ENCODE data around the gene DGKZ.

Gene DGKZ

DNA sequence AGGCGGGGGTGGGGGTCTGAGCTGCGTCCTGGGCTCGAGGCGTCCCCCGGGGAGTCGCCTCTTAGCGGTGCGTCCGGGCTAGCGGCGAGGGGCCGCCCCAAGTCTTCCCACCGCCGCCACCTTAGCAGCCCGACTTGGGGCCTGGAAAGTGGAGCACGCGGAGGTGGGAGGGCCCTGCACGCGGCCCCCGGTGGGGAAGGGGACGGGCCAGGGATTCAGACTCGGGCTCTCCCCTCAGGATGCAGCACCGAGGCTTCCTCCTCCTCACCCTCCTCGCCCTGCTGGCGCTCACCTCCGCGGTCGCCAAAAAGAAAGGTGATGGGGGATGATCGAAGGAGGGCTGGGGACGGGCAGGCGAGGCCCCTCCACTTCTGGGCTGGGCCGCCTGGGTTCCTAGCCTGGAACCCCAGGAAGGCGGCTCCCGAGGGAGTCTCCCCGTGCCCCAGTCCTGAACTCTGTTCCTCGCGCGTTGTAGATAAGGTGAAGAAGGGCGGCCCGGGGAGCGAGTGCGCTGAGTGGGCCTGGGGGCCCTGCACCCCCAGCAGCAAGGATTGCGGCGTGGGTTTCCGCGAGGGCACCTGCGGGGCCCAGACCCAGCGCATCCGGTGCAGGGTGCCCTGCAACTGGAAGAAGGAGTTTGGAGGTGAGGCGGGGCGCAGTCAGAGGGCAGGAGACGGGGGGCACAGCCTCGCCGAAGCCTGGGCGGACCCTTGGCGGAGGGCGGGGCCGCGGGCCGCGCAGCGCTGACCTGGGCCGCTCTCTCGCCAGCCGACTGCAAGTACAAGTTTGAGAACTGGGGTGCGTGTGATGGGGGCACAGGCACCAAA lies 34.8 kb downstream of the DGKZ start:
- no peak for DNase-seq

DNA sequence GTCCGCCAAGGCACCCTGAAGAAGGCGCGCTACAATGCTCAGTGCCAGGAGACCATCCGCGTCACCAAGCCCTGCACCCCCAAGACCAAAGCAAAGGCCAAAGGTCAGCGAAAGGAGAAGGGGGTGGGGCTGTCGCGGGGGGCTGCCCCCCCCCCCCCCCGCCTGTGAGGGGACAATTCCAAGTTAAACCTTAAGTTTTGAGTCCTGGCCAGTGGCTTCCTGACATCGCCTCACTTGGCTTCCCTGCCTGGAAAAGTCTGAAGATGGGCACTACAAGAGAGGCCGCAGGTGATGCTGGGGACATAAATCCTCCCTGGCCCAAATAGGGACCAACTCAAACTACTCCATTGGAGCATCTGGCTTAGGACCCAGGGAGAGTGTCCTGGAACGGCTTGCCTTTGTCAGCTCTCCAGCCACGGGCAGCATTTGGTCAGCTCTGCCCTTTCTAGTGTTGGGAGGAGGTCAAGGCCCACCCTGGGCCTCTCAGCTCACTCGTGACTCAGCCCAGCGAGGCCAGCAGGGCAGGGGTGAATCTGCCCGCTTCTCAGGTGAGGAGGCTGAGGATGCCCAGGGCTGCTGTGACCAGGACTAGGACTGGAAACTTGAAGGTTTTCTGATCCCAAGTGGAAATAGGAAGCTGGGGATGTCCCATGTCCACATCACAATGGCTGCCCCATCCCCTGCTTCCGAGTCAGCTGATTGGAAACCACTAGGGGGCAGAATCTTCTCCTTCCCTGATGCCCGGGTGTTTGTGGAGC lies 35.6 kb downstream of the DGKZ start:
- DNase-seq = no peak

- DNase-seq = no peak
These were observed 36.1 kb downstream of the DGKZ start for GRCh38 chr11:46383404-46383758.

- no peak for DNase-seq
These were observed 36.9 kb downstream of the DGKZ start for GRCh38 chr11:46383974-46384701.

- DNase-seq = no peak
These were observed 38.1 kb downstream of the DGKZ start for GRCh38 chr11:46385169-46386004.

- no peak for DNase-seq
These were observed 38.8 kb downstream of the DGKZ start for GRCh38 chr11:46386005-46386578.

- no peak for DNase-seq
These were observed 39.4 kb downstream of the DGKZ start for GRCh38 chr11:46386674-46387073.

DNA sequence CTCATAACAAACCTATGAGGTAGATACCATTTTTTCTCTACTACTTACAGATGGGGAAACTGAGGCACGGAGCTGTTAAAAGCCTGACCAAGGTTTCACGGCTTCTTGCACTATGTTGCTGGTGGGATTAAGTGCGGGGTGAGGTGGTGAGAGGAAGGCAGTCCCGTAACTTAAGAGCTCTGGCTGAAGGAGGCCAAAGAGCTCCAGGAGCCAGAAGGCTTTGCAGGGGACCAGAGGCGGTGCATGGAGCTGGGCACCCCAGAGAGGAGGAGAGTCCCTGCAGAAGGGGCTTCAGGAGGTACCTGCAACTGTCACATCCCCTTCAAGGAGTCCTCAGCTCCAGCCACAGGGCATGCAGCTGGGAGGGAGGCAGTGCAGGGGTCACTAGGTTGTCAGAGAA lies 40.2 kb downstream of the DGKZ start:
- no peak for DNase-seq

DNA sequence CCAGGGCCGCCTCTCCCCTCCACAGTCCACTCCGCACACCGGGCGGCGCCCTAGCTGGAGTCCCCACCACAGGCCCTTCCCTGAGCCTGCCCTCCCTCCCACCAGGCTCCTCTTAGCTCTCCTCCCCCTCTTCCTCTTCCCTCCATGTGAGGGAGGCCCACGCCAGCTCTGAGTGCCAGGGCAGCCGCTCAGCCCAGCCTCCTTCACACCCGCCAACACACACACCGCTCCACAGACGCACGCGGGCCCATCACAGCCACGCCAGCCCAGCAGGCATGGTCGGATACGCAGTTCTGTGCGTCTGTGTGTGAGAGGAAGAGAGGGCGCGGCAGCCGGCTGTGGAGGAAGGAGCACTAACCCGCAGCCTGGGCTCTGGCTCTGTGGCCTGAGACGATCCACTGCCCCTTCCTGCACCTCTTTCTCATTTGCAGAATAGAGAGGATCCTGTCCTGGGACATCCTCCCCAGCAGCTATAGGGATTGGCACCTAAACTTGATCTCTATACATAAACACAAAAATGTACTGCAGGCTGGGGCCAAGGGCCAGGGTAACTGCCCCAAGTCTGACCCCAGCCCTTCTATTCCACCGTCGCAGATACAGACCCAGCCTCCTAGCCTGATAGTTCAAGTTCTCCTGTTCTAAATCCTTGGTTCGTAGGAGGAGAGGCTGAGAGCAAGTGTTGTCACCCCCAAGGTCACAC lies 40.8 kb downstream of the DGKZ start:
- peak in 1 of 5 experiments; percentile 30 for DNase-seq

DNA sequence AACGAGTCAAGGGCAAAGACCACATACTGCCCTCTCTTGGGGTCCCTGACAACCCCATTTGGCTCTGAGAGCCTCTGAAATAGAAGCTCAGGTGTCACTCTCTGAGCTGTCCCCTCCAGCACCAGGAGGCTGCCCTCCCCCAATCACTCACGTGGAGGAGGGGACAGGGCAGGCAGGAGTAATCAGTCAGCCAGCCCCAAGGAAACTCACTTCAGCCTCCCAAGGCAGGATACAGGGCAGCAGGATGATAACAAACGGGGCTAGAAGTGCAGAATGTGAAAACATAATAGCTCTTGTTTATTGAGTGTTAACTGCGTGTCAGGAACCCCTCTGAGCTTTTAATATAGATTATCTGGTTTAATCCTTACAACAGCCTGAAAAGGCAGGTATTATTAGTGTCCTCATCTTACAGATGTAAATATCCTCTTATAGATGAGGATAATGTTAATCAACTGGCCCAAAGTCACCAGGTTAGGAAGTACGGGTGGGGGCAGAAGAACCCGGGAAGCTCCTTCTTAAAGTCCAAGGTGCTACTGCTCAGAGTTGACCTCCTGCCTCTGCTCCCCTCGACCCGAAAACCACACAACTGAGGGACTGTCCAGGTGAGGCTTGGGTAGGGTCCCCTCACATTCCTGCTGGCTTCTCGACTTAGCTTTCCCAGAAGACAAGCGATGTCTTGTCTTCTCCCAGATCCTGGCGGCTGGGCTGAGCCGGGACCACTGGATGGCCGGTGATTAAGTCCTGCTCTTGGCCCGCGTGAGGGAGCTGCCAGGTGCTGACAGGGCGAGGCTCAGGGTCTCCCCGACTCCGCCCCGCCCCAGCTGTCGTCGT lies 41.6 kb downstream of the DGKZ start:
- no peak for DNase-seq

DNA sequence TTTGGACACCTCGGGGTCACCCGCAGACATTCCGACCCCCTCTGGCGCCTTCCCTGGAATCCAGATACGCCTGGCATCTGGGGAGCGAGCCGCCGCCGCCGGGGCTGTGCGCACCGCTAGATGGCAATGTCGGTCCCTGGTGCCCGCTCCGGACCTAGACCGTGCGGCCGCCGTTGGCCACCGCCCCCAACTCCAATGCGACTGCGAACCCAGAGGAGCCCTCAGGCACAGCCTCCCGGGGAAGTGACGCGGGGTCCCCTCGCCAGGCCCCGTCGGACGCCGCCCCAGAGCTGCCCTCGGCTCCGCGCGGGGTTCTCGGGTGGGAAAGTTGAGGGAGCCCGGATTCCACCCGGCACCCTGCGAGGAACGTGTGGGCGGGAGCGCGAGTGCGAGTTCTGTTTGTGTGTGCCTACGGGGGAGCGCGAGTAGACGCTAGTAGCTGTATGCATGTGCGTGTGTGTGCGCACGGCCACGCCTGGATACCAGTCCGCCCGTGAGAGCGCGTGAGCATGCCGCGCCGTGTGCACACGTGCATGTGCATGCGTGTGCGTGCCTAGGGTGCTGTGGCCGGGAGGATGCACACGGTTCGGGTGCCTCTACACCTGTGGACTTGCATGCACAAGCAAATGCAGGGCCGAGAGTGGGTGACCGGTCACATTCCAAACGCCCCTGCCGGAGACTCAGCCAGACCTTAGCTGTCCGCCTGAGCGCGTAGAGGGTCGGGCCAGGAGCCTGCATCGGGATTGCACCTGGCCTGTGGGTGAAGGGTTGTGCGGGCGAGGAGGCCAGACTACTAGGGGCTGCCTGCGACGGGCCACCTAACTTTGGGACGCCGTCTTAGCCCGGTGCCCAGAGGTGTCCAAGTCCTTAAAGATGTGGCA lies 42.4 kb downstream of the DGKZ start:
- DNase-seq = peak in 2 of 5 experiments; percentile 21 to 54

DNA sequence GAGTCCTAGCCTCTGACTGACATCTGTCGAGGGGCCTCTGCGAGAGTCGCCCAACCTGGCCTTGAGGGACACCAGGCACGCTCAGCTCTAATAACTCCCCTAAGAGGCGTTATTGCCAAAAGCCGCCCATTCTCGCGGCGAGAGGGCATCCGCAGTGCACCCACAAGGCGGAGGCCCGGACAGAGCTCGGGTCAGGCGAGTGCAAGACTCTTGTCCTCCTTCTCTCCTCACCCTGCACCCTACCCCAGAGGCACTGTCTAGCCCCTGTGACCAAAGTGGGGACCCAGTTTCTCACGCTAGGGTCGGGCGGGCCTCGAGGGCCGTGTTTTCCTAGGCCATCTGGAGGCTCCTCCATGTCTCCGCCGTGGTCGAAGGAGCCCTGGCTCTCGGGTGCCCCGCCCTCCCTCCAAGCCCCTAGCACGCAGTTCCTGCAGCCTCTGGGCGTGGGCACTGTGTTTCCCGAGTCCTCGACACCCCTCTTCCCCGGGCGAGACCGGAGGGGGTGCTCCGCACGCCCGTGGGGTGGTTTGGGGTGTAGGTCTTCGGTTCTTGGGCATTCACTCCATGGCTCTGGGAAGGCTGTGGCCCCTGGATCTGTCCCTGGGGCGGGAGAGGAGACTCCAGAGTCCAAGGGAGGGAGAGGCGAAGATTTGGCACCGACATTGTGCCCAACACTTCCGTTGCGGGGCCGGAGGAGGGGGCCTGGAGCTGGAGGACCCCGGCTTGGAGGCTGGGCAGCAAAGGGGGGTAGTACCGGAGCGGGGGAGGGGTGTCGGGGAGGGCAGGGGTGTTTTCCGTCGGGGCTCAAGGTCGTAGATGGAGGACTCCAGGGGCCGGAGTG lies 43.3 kb downstream of the DGKZ start:
- no peak for DNase-seq

GRCh38 chr11:46391186-46391577 lies 43.9 kb downstream of the DGKZ start:
- DNase-seq = no peak

- no peak for DNase-seq
These were observed 44.5 kb downstream of the DGKZ start, which contains the start of gene CHRM4 for GRCh38 chr11:46391578-46392420. TSS of gene CHRM4 (minus strand) at chr11:46391776. CDS start at chr11:46386557, 5,219 bp downstream.

- peak; percentile 59 to 72 (median 64) for DNase-seq
These were observed 45.4 kb downstream of the DGKZ start for GRCh38 chr11:46392421-46393230.

DNA sequence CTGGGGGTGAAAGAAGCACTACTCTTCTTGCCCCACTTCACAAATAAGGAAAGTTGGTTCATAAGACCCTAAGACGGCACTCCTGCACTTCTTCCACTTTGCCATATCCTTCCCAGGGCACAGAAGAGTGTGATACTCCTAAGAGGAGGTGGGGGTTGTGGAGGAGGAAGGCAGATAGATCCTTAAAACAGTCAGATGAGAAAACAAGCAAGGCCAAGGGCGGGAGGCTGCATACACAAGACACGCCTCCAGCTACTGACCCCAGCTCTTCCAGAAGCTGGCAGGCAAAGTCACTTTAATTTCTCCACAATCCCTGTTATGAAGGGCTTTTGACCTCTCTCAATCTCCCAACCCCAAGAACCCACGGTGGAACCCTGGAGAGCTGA lies 46.0 kb downstream of the DGKZ start:
- DNase-seq = no peak

- no peak for DNase-seq
These were observed 46.5 kb downstream of the DGKZ start for GRCh38 chr11:46393759-46394158.
